HG02571 (cell line): Measurements from ENCODE around the gene GMPPA.

Source experiments
- ATAC-seq: cut with Tn5 transposase; IDR thresholded peaks from one replicate; pipeline ENCODE4 v1.9.1; 2021; ENCODE audit warnings: mild to moderate bottlenecking, moderate library complexity; ENCODE audit not compliant: unreplicated experiment

The GMPPA gene

GRCh38 chr2:219517954-219518778 lies 19.5 kb downstream of the GMPPA start:
- ATAC-seq: no peak

- no peak for ATAC-seq
These were observed 20.8 kb downstream of the GMPPA start for GRCh38 chr2:219519526-219519916.

GRCh38 chr2:219520079-219520478 lies 21.4 kb downstream of the GMPPA start:
- no peak for ATAC-seq

- no peak for ATAC-seq
These were observed 22.6 kb downstream of the GMPPA start for GRCh38 chr2:219521066-219521880.

- no peak for ATAC-seq
These were observed 23.7 kb downstream of the GMPPA start for GRCh38 chr2:219522111-219523030.

GRCh38 chr2:219523031-219523671 lies 24.5 kb downstream of the GMPPA start:
- ATAC-seq: no peak

- no peak for ATAC-seq
These were observed 26.1 kb downstream of the GMPPA start for GRCh38 chr2:219524817-219525216.

GRCh38 chr2:219525533-219526232 lies 27.0 kb downstream of the GMPPA start:
- ATAC-seq: no peak

GRCh38 chr2:219526320-219527075 lies 27.8 kb downstream of the GMPPA start:
- ATAC-seq: no peak

GRCh38 chr2:219527076-219527394 lies 28.3 kb downstream of the GMPPA start:
- ATAC-seq: no peak

GRCh38 chr2:219527472-219527871 lies 28.8 kb downstream of the GMPPA start:
- ATAC-seq: no peak

- ATAC-seq: peak; percentile 68
These were observed 31.6 kb downstream of the GMPPA start for GRCh38 chr2:219530048-219530963.

GRCh38 chr2:219531639-219532377 lies 33.1 kb downstream of the GMPPA start:
- no peak for ATAC-seq

- ATAC-seq: no peak
These were observed 33.6 kb downstream of the GMPPA start for GRCh38 chr2:219532378-219532649.

GRCh38 chr2:219533930-219534661 lies 35.4 kb downstream of the GMPPA start:
- no peak for ATAC-seq

GRCh38 chr2:219536425-219536824 lies 37.7 kb downstream of the GMPPA start:
- no peak for ATAC-seq

GRCh38 chr2:219536967-219537366 lies 38.3 kb downstream of the GMPPA start:
- no peak for ATAC-seq
